ENCODE data around the gene SELENOK.

SELENOK gene

DNA sequence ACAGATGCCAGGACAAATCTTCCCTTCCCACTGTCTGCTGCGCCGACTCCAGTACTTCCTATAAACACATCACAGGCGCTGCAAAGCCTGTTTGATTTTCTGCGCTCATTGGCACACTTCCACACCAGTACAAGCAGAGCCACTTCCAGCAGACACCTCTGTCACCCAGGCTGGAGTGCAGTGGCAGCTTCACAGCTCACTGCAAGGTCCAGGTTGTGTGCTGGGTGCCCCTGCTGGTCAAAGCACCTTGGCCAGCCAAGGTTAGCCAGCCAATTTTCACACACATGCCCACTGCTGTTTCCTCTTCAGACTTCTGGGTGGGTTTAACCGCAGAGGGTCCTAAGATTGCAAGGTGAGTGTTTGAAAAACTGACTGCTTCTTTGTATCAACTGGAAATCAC is 50.4 kb downstream of the SELENOK start:
- DNase-seq, result no peak

DNA sequence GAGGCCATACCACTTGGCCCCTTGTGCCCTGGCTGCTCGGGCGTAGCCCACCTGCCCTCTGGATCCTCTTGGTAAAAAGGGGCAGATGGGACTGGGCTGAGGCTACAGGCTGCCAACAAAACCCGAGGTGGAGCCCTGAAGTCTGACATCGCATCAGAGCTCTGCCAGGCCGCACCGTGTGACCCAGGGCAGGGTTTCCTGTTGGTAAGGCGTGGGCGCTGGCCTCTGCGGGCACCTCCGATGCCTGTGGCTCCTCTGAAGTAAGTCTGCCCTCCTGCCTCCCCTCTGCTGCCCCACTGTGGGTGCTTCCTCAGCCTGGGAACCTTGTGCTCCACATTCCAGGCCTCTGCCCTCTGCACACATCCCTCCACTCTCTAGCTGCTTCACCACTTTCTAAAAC is 54.3 kb downstream of the SELENOK start:
- no peak for DNase-seq

GRCh38 chr3:53836084-53836872 is 55.4 kb downstream of the SELENOK start:
- no peak for DNase-seq

DNA sequence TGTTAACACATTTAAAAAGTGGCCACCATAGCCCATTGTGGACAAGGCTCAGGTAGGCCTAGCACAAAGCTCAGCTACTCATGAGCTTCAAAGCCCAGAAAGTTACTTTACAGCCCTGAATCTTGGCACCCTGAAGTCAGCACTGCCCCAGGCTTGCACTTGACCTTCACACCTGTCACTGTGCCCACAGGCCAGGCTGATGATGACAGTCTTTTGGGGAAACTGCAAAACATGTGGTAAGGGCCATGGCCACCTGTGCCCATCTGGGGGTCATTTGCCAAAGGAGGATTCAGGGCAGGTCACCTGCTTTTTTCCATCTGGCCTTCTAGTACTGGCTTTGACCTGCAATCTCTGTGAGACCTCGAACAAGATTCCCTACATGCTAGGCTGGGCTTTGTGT is 56.4 kb downstream of the SELENOK start:
- DNase-seq, result no peak

GRCh38 chr3:53834429-53835095 is 57.1 kb downstream of the SELENOK start:
- DNase-seq, result no peak
